ENCODE measurements around the gene TMEM132E. TPM values are rescaled to one million over a fixed set of nuclear protein-coding genes. Genes with fewer than 3 reads are reported as not detected.

TMEM132E gene
- total and polyA plus RNA-seq, 12 donors = 0.04 to 0.09 TPM; not detected in 10

DNA sequence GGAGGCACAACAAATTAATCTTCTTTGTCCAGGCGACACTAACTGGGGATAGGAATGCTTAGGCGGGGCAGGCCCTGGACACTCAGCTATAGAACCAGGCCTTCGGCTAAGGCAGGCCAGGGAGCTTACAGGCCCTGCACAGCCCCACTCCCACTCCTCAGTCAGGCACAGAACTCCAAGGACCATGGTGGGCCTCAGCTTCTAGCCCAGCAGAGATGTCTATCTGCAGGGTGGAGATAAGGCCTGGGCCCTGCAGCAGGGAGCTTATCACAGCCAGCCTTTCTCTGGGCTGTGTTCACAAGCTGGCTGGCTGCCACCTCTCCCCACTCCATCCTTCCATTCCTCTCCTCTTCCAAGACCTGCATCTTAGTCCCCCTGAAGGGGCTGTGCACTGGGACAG lies 68.1 kb downstream of the TMEM132E start:
- no peak for DNase-seq
- Histone ChIP-seq H3K9me3 (no peaks in the 10 kb centered on the region), H3K36me3 (no peaks in the 10 kb centered on the region), H3K27me3 (peaks cover 0 to 75% (median 42%) of the 10 kb centered on the region in 7 donors), H3K4me3 (no peak overlapping the region), H3K4me1 (no peaks in the 10 kb centered on the region), H3K27ac (no peak overlapping the region)
- TF ChIP-seq CTCF (IDR thresholded peaks at IDR 0.05) = no peak
- WGBS, 2 donors = 88 to 94% methylated on average over 3 of the region's 3 CpGs
- intact Hi-C loops (cut with DNase I) = loop anchor here in 1 of 10 donors (10.0 kb wide), 1 partner anchor 467 kb away; the partner anchor contains the start of gene RAD51D
- no peak for ATAC-seq

- DNase-seq (no peak), ATAC-seq (no peak)
- H3K36me3 ChIP-seq = no peaks in the 10 kb centered on the region
- H3K4me1 ChIP-seq = no peaks in the 10 kb centered on the region
- WGBS, 2 donors = 61 to 64% methylated on average over 5 of the region's 5 CpGs
- no peak overlapping the region for H3K27ac ChIP-seq
- TF ChIP-seq CTCF (IDR thresholded peaks at IDR 0.05) = no peak
- intact Hi-C loops (cut with DNase I) = no loop called here
- H3K9me3 ChIP-seq = no peaks in the 10 kb centered on the region
- peaks cover 0 to 69% (median 29%) of the 10 kb centered on the region in 7 donors for H3K27me3 ChIP-seq
- H3K4me3 ChIP-seq = no peak overlapping the region
These were observed 70.8 kb downstream of the TMEM132E start for GRCh38 chr17:34650051-34650750.

DNA sequence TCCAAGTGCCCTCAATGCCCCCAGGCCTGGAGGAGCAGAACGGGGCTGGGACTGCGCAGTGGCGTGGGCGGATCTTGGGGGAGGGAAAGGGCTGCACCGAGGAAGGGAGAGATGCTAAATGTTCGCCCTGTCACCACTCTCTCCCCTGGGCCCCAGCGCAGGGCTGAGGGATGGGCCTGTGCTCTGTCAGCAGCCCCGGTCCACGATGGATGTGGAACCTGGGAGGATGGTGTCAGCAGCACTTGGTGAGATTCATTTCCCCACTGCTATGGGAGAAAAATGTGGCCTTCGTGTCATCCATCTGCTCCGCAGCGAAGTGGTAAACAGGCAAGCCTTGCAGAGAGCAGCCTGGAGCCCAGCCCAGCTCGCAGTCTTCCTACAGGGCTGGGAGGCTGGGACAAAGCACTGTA lies 72.0 kb downstream of the TMEM132E start:
- no peak for TF ChIP-seq CTCF (IDR thresholded peaks at IDR 0.05)
- no peaks in the 10 kb centered on the region for H3K9me3 ChIP-seq
- WGBS, 2 donors = 30 to 35% methylated on average over 13 of the region's 13 CpGs
- no peaks in the 10 kb centered on the region for H3K36me3 ChIP-seq
- no peaks in the 10 kb centered on the region for H3K4me1 ChIP-seq
- intact Hi-C loops (cut with DNase I) = no loop called here
- DNase-seq = no peak
- H3K4me3 ChIP-seq = no peak overlapping the region
- peaks cover 0 to 74% (median 30%) of the 10 kb centered on the region in 7 donors for H3K27me3 ChIP-seq
- ATAC-seq = no peak
- H3K27ac ChIP-seq = no peak overlapping the region

DNA sequence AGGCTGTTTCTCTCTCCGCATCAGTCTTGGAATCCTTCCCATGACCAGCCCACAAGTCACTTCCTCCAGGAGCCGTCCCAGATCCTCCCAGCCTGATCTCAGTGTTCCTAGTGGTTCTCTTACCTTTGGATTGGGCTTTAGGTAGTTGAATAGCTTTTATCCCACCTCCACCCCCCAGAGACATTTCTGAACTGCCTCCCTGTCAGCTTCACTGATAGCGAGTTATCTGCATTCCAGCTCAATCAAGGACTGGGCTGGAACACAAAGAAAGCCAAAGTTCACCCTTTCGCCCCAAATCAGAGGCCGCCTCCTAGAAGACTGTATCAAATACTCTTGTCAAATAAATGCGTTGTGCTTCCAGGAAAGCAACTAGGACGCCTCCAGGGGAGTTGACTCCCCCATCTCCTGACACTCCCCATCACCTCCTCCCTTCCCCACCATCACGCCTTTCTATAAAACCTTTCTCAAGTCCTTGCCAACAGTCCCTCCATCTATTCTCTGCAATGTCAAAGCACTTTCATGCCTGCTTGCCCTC lies 72.7 kb downstream of the TMEM132E start:
- Histone ChIP-seq H3K36me3 (no peaks in the 10 kb centered on the region), H3K27me3 (peaks cover 0 to 76% (median 36%) of the 10 kb centered on the region in 7 donors), H3K27ac (no peak overlapping the region), H3K4me3 (no peak overlapping the region), H3K4me1 (no peaks in the 10 kb centered on the region), H3K9me3 (no peaks in the 10 kb centered on the region)
- no peak for DNase-seq
- intact Hi-C loops (cut with DNase I) = no loop called here
- TF ChIP-seq CTCF (IDR thresholded peaks at IDR 0.05) = no peak
- no peak for ATAC-seq
- 41 to 48% methylated on average over 8 of the region's 8 CpGs for WGBS, 2 donors
